AG09319 (cell line): ENCODE data around the gene OR10J1.

ENCODE experiments used
- DNase-seq: peaks from one replicate; pipeline ENCODE4 v3.0.0-alpha.2; 2010; ENCODE audit warnings: low read depth; ENCODE audit errors: extremely low read depth
- TF ChIP-seq, protein P1 (sequence below): IDR thresholded peaks from 2 replicates; pipeline ENCODE4 v1.5.1; 2011; ENCODE audit warnings: low read depth, mild to moderate bottlenecking, inconsistent platforms, low read length, moderate library complexity

Gene OR10J1

GRCh38 chr1:159459551-159459950, 20.0 kb downstream of the OR10J1 start:
- DNase-seq = no peak
- TF ChIP-seq, protein P1, sequence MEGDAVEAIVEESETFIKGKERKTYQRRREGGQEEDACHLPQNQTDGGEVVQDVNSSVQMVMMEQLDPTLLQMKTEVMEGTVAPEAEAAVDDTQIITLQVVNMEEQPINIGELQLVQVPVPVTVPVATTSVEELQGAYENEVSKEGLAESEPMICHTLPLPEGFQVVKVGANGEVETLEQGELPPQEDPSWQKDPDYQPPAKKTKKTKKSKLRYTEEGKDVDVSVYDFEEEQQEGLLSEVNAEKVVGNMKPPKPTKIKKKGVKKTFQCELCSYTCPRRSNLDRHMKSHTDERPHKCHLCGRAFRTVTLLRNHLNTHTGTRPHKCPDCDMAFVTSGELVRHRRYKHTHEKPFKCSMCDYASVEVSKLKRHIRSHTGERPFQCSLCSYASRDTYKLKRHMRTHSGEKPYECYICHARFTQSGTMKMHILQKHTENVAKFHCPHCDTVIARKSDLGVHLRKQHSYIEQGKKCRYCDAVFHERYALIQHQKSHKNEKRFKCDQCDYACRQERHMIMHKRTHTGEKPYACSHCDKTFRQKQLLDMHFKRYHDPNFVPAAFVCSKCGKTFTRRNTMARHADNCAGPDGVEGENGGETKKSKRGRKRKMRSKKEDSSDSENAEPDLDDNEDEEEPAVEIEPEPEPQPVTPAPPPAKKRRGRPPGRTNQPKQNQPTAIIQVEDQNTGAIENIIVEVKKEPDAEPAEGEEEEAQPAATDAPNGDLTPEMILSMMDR = no peak

DNA sequence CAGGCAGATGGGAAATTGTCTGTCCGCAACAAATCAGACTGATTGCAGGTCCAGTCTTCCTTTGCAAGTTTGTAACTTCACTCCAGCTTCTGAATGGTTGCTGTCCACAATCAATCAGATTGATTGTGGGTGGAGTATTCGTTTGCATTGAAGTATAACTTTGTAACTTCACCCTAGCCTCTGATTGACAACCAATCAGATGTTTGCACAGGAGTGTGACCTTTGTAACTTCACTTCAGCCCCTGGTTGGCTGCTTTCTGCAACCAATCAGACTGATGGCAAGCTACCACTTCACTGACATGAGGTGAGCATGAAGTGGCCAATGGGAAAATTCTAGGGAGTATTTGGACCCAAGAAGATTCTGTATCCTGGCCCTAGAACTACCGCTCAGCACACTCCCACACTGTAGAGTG, 25.7 kb downstream of the OR10J1 start:
- no peak for DNase-seq
- TF ChIP-seq, protein P1 = no peak

DNA sequence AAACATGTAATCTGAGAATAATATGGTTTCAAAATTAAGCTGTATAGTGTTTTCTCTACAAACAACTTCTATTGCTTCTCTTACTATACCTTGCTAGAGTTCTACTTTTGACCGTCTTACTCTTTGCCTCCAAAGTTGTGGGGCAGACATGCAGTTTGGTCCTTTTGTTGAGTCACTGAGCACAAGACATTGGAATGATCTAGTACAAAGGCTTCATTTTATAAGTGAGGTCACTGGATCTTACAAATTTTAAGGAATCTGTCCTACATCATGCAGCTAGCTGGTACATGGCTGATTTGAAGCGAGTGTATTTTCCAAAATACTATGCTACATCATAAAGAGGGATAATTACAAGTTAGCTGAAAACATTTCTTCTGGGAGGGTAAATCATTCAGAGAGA, 28.8 kb downstream of the OR10J1 start:
- TF ChIP-seq, protein P1 = no peak
- DNase-seq = no peak

DNA sequence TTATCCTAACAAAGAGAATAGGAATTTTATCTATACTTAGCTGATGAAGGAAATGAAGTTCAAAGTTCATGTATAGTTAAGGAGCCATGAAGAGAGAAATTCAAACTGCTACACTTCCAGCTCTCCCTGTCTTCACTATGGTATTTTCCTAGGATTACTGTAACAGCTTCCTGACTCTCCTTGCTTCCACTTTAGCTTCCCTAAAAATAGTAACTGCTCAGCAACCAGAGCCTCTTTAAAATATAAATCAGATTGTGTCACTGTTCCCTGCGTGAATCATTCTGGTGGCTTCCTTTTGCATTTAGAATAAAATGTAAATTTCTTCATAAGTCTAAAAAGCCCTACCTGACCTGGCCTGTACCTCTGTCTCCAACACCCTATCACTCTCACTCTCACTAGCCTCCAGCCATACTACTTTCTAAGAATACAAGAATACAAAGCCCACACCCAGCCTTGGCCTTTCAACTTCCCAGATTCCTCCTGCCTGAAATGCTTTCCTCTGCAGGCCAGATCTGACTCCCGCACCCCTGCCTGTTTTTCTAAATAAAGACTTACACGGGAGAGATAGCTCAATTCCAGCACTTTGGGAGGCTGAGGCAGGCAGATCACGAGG, 30.5 kb downstream of the OR10J1 start:
- no peak for DNase-seq
- TF ChIP-seq, protein P1 = no peak

- TF ChIP-seq, protein P1 = no peak
- DNase-seq = no peak
Measured at GRCh38 chr1:159473335-159473734, 33.8 kb downstream of the OR10J1 start.

DNA sequence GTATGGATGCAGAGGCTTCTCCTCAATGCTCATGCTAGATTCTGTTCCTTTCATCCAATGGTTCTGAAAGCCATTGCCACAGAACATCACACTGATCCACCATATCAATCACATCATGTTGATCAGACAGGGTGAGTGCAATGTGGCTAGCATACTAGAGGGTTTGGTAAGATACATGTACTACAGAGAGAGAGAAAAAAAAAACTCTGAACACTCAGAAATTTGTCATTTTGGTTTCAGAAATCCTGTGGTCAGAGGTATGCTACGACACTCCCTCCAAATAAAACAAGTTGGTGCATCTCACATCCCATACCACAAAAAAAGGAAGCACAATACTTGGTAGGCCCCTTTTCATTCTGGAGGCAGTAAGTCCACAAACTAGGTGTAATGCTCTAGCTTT, 35.4 kb downstream of the OR10J1 start:
- DNase-seq = no peak
- TF ChIP-seq, protein P1 = no peak

GRCh38 chr1:159483501-159483900, 44.0 kb downstream of the OR10J1 start:
- TF ChIP-seq, protein P1 = no peak
- DNase-seq = no peak
